Activated B cell treated with CpG ODN at 0.5 μM for 24 hours (primary cell): ENCODE measurements around the gene NAA30. TPM values are rescaled to one million over a fixed set of nuclear protein-coding genes. Genes with fewer than 3 reads are reported as not detected.

Experiments
- ATAC-seq: fragments of 200-7000 bp; cut with Tn5 transposase; one replicate; pipeline ENCODE4 v1.10.0; 2021; ENCODE audit warnings: low read depth, mild to moderate bottlenecking, moderate library complexity
- CTCF ChIA-PET: fragments of 350-600 bp; sonication (Branson Sonifier 250); formaldehyde crosslinking; loops from one replicate; lab custom pipeline; 2021; ENCODE audit warnings: antibody characterized with exemption; lab: Charles Lee
- POLR2A ChIA-PET: fragments of 350-600 bp; sonication (Branson Sonifier 250); formaldehyde crosslinking; loops from one replicate; lab custom pipeline; 2021; ENCODE audit warnings: antibody characterized with exemption; lab: Charles Lee
- DNase-seq: peaks from one replicate; pipeline ENCODE4 v3.0.0; 2022
- H3K27ac Mint-ChIP-seq: one replicate; pipeline ENCODE4 v1.8.0; 2020; ENCODE audit warnings: mixed read lengths
- H3K27me3 Mint-ChIP-seq: one replicate; pipeline ENCODE4 v1.8.0; 2021; ENCODE audit warnings: mixed read lengths
- H3K36me3 Mint-ChIP-seq: one replicate; pipeline ENCODE4 v1.8.0; 2021; ENCODE audit warnings: low read depth, mixed read lengths
- H3K4me1 Mint-ChIP-seq: one replicate; pipeline ENCODE4 v1.8.0; 2021; ENCODE audit warnings: mixed read lengths
- H3K4me3 Mint-ChIP-seq: one replicate; pipeline ENCODE4 v1.8.0; 2020; ENCODE audit warnings: mild to moderate bottlenecking, mixed read lengths
- H3K9me3 Mint-ChIP-seq: one replicate; pipeline ENCODE4 v1.8.0; 2020; ENCODE audit warnings: mixed read lengths
- CTCF ChIP-seq: fragments of 200-600 bp; IDR thresholded peaks from one replicate; pipeline ENCODE4 v1.8.0; 2022; ENCODE audit warnings: antibody characterized with exemption, mild to moderate bottlenecking
- intact Hi-C: fragments of 100-400 bp; cut with micrococcal nuclease; formaldehyde crosslinking; loops from one replicate; pipeline ENCODE4 v1.15.1; 2024
- total RNA-seq: library from RNA; stranded (reverse); gene quantifications from 2 replicates; pipeline ENCODE4 v1.2.3, GENCODE V29; 2022

The NAA30 gene
- total RNA-seq, 1 donor from 2014 or later: 14.6 TPM

DNA sequence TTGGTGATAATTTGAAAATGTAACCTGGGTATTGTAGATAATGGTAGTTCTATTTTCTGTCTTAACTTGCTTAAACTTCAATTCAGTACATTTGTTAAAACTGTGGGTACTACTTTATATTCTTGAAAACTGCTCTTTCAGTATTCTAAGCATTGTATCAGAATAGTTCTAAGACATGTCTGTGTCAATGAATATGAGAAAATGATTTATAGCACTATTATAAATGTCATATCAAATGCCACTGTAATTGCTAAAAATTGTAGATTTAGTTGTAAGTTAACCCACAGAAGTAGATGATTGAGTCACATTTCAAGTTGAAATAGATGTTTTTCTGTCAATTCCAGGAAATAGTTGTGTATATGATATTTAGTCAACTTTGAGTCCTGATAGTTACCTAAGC lies 2.4 kb downstream of the NAA30 start:
- CTCF ChIA-PET: no interaction called here
- no peak overlapping the region for H3K27ac Mint-ChIP-seq

DNA sequence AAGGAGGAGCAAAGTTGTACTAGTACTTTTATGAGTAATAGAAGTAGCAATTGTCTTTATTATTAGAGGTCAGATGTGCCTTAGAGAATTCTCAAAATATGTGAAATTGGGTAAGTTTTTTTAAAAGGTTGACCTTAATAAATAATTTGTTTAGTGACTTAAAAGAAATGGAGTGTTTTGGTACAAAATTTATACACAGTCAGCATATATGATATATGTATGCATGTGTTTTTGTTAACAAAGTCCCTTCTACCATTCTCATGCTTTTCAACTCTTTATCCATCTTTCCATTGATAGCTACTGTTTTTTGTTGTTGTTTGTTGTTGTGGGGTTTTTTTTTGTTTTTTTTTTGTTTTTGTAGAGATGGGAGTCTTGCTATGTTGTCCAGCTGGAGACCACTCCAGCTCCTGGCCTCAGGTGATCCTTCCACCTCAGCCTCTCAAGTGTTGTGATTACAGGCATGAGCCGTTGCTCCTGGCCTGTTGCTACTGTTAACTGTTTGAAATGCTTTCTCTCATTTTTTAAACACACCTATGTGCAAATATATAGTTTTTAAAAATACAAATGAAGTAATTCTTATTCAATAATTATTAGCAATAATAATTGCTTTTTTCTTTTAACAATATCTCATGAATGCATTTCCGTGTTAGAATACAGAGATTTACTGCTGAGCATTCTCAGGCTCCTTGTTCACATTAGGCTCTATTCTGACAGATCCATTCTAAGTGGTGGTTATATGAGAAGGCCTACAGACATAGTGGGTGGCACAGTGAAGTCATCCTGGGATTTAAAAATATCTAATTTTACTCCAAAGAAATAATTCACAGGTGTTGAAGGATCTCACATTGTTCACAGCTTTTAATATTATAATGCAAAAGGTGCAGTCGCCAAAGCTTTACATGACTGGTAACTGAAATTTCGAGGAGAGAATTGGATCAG lies 10.4 kb downstream of the NAA30 start:
- Mint-ChIP-seq H3K9me3 (no peaks in the 10 kb centered on the region), H3K4me3 (no peak overlapping the region), H3K4me1 (peaks cover 9% of the 10 kb centered on the region), H3K27ac (no peak overlapping the region), H3K27me3 (no peaks in the 10 kb centered on the region), H3K36me3 (peaks cover 53% of the 10 kb centered on the region)
- ATAC-seq (no peak), DNase-seq (no peak)
- CTCF ChIA-PET: no interaction called here
- no peak for TF ChIP-seq CTCF
- POLR2A ChIA-PET: interaction anchor here (0.8 kb wide), 1 partner anchor 10 kb away, joined by 3 read pairs; the partner anchor contains the start of gene NAA30
- intact Hi-C loops: no loop called here

More for the DNA sequence above, 2.4 kb downstream of the NAA30 start:
- H3K9me3 Mint-ChIP-seq: no peaks in the 10 kb centered on the region
- ATAC-seq: no peak
- no peak for DNase-seq
- H3K4me1 Mint-ChIP-seq: peaks cover 42% of the 10 kb centered on the region
- peaks cover 22% of the 10 kb centered on the region for H3K36me3 Mint-ChIP-seq
- H3K4me3 Mint-ChIP-seq: peak overlapping the region; percentile 41
- TF ChIP-seq CTCF: no peak
- POLR2A ChIA-PET: no interaction called here
- no peaks in the 10 kb centered on the region for H3K27me3 Mint-ChIP-seq
- intact Hi-C loops: loop anchor here (5.0 to 10.0 kb wide), 5 partner anchors 188 to 1811 kb away; partner anchors contain the start of genes DACT1, KIAA0586, KTN1 and PELI2

- POLR2A ChIA-PET: no interaction called here
- TF ChIP-seq CTCF: no peak
- intact Hi-C loops: no loop called here
- H3K9me3 Mint-ChIP-seq: no peaks in the 10 kb centered on the region
- no peak for ATAC-seq
- CTCF ChIA-PET: no interaction called here
- no peaks in the 10 kb centered on the region for H3K27me3 Mint-ChIP-seq
- peaks cover 8% of the 10 kb centered on the region for H3K4me1 Mint-ChIP-seq
- no peak overlapping the region for H3K4me3 Mint-ChIP-seq
- H3K36me3 Mint-ChIP-seq: peaks cover 57% of the 10 kb centered on the region
- no peak for DNase-seq
- no peak overlapping the region for H3K27ac Mint-ChIP-seq
Measured at GRCh38 chr14:57401501-57401900, 11.1 kb downstream of the NAA30 start.

GRCh38 chr14:57402173-57402852 lies 11.9 kb downstream of the NAA30 start:
- no peak for TF ChIP-seq CTCF
- Mint-ChIP-seq H3K27ac (no peak overlapping the region), H3K9me3 (no peaks in the 10 kb centered on the region), H3K4me3 (no peak overlapping the region), H3K4me1 (peaks cover 7% of the 10 kb centered on the region), H3K36me3 (peaks cover 60% of the 10 kb centered on the region), H3K27me3 (no peaks in the 10 kb centered on the region)
- ChIA-PET POLR2A (no interaction called here), CTCF (no interaction called here)
- DNase-seq (no peak), ATAC-seq (no peak)
- intact Hi-C loops: no loop called here

- Mint-ChIP-seq H3K9me3 (no peaks in the 10 kb centered on the region), H3K4me1 (peaks cover 7% of the 10 kb centered on the region), H3K27ac (no peak overlapping the region), H3K4me3 (no peak overlapping the region), H3K27me3 (no peaks in the 10 kb centered on the region), H3K36me3 (peaks cover 68% of the 10 kb centered on the region)
- CTCF ChIA-PET: no interaction called here
- POLR2A ChIA-PET: no interaction called here
- no peak for DNase-seq
- intact Hi-C loops: no loop called here
- ATAC-seq: no peak
- no peak for TF ChIP-seq CTCF
Measured at GRCh38 chr14:57403521-57403864, 13.1 kb downstream of the NAA30 start.
